ENCODE measurements around the gene PCDH9. TPM values are rescaled to one million over a fixed set of nuclear protein-coding genes. Genes with fewer than 3 reads are reported as not detected.

Gene PCDH9
- total RNA-seq, 1 experiment from 2014 or later, result 0.11 TPM

GRCh38 chr13:67152085-67152484 lies 78.1 kb downstream of the PCDH9 start:
- Mint-ChIP-seq H3K27me3 (ENCODE audit: insufficient read depth, unreplicated experiment) (no peaks in the 10 kb centered on the region), H3K36me3 (ENCODE audit: insufficient read depth, unreplicated experiment) (no peaks in the 10 kb centered on the region), H3K9me3 (ENCODE audit: unreplicated experiment) (no peaks in the 10 kb centered on the region), H3K27ac (ENCODE audit: unreplicated experiment) (no peak overlapping the region), H3K4me1 (ENCODE audit: low read depth, unreplicated experiment) (peaks cover 6% of the 10 kb centered on the region), H3K4me3 (ENCODE audit: unreplicated experiment) (no peak overlapping the region)
- Histone ChIP-seq H3K36me3 (ENCODE audit: control insufficient read depth, insufficient read depth, low read length) (no peaks in the 10 kb centered on the region), H3K9me3 (no peaks in the 10 kb centered on the region), H3K4me1 (no peaks in the 10 kb centered on the region), H3K4me3 (ENCODE audit: low read depth, low read length) (no peak overlapping the region), H3K27me3 (replicated peaks; ENCODE audit: control insufficient read depth, insufficient read depth, low read length) (no peaks in the 10 kb centered on the region)
- ChIA-PET POLR2A (no interaction called here), CTCF (no interaction called here)
- intact Hi-C loops (cut with micrococcal nuclease; ENCODE audit: unreplicated experiment), result no loop called here
- TF ChIP-seq CTCF (IDR thresholded peaks at IDR 0.05; ENCODE audit: insufficient read depth in 1 of 2, low read depth in 1 of 2, low read length in 1 of 2, severe bottlenecking in 1 of 2, unreplicated experiment in 1 of 2), result no peak
- DNase-seq, result no peak
- no TSS peak for BruUV-seq (replicated peaks)

- CTCF ChIA-PET, result no interaction called here
- Histone ChIP-seq H3K4me3 (ENCODE audit: low read depth, low read length) (no peak overlapping the region), H3K9me3 (no peaks in the 10 kb centered on the region), H3K36me3 (ENCODE audit: control insufficient read depth, insufficient read depth, low read length) (no peaks in the 10 kb centered on the region), H3K27me3 (replicated peaks; ENCODE audit: control insufficient read depth, insufficient read depth, low read length) (no peaks in the 10 kb centered on the region), H3K4me1 (no peaks in the 10 kb centered on the region)
- no peaks in the 10 kb centered on the region for H3K36me3 Mint-ChIP-seq (ENCODE audit: insufficient read depth, unreplicated experiment)
- no peak for DNase-seq
- H3K27ac Mint-ChIP-seq (ENCODE audit: unreplicated experiment), result no peak overlapping the region
- H3K9me3 Mint-ChIP-seq (ENCODE audit: unreplicated experiment), result no peaks in the 10 kb centered on the region
- H3K4me3 Mint-ChIP-seq (ENCODE audit: unreplicated experiment), result no peak overlapping the region
- intact Hi-C loops (cut with micrococcal nuclease; ENCODE audit: unreplicated experiment), result no loop called here
- POLR2A ChIA-PET, result no interaction called here
- no peak for TF ChIP-seq CTCF (IDR thresholded peaks at IDR 0.05; ENCODE audit: insufficient read depth in 1 of 2, low read depth in 1 of 2, low read length in 1 of 2, severe bottlenecking in 1 of 2, unreplicated experiment in 1 of 2)
- H3K27me3 Mint-ChIP-seq (ENCODE audit: insufficient read depth, unreplicated experiment), result no peaks in the 10 kb centered on the region
- BruUV-seq (replicated peaks), result no TSS peak
- H3K4me1 Mint-ChIP-seq (ENCODE audit: low read depth, unreplicated experiment), result peaks cover 6% of the 10 kb centered on the region
Observed at GRCh38 chr13:67151652-67152051, 78.5 kb downstream of the PCDH9 start.

- peaks cover 6% of the 10 kb centered on the region for H3K4me1 Mint-ChIP-seq (ENCODE audit: low read depth, unreplicated experiment)
- no TSS peak for BruUV-seq (replicated peaks)
- ChIA-PET CTCF (no interaction called here), POLR2A (no interaction called here)
- no peaks in the 10 kb centered on the region for H3K27me3 Mint-ChIP-seq (ENCODE audit: insufficient read depth, unreplicated experiment)
- no peak for DNase-seq
- Histone ChIP-seq H3K4me3 (ENCODE audit: low read depth, low read length) (no peak overlapping the region), H3K9me3 (no peaks in the 10 kb centered on the region), H3K36me3 (ENCODE audit: control insufficient read depth, insufficient read depth, low read length) (no peaks in the 10 kb centered on the region), H3K4me1 (no peaks in the 10 kb centered on the region), H3K27me3 (replicated peaks; ENCODE audit: control insufficient read depth, insufficient read depth, low read length) (no peaks in the 10 kb centered on the region)
- intact Hi-C loops (cut with micrococcal nuclease; ENCODE audit: unreplicated experiment), result no loop called here
- no peaks in the 10 kb centered on the region for H3K36me3 Mint-ChIP-seq (ENCODE audit: insufficient read depth, unreplicated experiment)
- H3K27ac Mint-ChIP-seq (ENCODE audit: unreplicated experiment), result no peak overlapping the region
- H3K4me3 Mint-ChIP-seq (ENCODE audit: unreplicated experiment), result no peak overlapping the region
- TF ChIP-seq CTCF (IDR thresholded peaks at IDR 0.05; ENCODE audit: insufficient read depth in 1 of 2, low read depth in 1 of 2, low read length in 1 of 2, severe bottlenecking in 1 of 2, unreplicated experiment in 1 of 2), result no peak
- no peaks in the 10 kb centered on the region for H3K9me3 Mint-ChIP-seq (ENCODE audit: unreplicated experiment)
Observed at GRCh38 chr13:67150608-67151007, 79.5 kb downstream of the PCDH9 start.

Measured in Caco-2 (cell line).